ENCODE results near the gene MC5R.
"Not testable (repeated sequence)": the region's sequence is repeated elsewhere in the genome, so short reads cannot be mapped to it uniquely, and the experiment has no call there.

Gene MC5R

DNA sequence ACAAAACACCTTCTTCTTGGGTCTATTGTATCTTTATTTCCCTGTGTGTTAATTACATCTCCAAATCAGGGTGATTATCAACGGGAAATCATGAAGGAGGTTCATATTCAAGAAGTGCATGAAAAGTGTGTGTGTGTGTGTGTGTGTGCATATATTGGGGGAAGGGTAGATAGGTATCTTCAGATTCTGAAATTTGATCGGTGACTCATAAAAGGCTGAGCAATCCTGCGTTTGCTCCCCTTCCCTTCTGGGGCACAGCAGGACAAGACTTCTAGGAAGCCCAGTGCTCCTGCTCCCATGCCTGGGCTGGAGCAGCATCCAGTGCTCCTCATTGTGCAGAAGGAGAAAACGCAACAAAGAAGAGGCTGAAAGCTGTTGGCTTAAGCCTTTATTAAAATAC lies 25.8 kb downstream of the MC5R start:
- no peak for DNase-seq (ENCODE audit: low read depth)

DNA sequence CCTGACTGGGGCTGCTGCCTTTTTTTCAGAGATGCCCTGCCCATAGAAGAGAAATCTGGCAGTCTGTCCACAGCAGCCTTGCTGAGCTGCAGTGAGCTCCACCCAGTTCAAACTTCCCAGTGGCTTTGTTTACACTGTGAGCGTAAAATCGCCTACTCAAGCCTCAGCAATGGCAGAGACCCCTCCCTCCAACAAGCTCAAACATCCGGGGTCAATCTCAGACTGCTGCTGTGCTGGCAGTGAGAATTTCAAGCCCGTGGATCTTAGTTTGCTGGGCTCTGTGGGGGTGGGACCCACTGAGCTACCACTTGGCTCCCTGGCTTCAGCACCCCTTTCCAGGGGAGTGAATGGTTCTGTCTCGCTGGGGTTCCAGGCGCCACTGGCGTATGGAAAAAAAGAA lies 38.9 kb downstream of the MC5R start:
- DNase-seq (ENCODE audit: low read depth), result not testable (repeated sequence)

DNA sequence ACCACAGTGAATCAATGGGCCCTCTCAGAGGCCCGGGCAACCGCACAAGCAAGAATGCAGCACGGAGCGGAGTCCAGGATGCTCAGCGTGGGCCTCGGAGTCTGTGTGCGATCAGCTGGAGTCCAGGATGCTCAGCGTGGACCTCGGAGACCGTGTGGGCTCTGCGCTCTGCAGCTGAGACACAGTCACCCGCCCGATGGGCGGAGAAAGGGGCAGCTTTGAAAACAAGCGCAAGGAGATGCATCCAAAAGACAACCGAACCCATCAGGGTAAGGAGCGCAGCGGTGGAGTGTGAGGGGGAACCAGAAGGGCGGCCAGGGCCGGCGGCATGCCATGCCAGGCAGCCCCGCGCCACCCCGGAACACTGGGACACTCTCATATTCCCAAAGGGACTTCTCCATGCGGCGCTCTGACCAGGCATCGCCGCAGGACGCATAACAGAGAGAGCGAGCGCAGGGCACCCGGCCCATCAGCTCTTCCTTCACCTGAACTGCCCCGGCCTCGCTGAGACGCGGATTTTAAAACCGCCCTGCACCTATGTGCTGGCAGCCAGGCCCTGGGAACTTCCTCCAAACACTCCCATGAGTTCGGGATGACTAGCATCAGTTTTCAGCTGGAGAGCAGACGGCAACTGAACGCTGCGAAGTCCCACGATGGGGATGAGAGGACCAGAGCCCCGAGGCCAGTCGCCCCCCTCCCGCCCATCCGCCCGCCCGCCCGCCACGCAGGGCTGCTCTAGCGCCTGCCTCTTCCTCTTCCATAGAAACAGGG lies 44.7 kb downstream of the MC5R start:
- no peak for DNase-seq (ENCODE audit: low read depth)

DNA sequence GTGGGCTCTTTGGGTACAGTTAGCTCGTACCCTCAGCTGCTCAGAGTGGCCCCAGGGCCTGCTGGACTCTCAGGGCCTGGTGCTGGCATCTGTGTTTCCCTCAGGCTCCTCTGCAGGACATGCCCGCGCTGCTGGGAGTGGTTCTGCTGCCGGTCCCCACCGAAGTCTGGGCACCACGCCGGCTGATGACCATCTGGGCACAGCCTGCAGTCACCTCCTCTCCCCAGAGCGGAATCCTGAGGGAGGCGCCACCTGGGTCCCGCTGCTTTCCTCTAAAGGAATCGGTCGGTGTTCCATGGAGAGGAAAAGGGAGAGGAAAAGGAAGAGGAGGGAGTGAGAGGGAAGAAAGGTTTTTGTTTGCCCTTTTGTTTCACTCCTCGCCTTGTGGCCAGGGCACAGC lies 47.8 kb downstream of the MC5R start:
- no peak for DNase-seq (ENCODE audit: low read depth)

DNA sequence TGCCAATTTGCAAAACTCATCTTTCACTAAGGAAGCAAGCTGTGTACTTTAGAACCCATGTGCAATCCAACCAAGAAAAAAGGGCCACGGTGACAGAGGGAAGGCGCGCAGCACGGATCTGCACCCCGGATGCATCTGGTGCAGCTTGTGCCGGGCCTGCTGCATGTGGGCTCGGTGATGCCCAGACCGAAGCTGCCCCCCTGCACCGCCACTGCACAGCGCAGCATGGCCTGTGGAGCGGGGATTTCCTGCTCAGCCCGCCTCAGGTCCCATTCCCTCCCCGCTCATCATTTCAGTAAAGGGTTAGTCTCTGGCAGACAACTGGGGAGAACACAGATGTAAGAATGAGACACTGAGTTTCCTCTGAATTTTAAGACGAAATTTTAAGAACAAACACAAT lies 48.4 kb downstream of the MC5R start:
- no peak for DNase-seq (ENCODE audit: low read depth)

DNA sequence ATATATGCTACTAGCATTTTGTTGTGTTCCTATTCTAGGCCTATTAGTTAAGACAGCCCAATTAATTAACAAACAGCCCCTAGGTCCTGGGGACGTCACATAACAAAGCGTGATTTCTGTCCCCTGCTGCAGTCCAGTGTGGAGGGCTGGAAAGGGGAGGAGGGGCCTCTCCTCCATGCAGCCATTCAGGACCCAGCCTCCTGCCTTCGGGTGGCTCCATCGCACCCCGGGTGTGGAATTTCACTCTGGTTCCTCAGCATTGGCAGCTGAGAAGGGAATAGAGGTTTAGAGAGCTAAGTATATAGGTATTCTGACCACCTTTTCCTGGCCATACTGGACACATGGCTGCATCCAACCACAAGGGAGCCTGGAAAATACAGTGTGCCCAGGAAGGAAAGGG lies 49.0 kb downstream of the MC5R start:
- DNase-seq (ENCODE audit: low read depth), result no peak

DNA sequence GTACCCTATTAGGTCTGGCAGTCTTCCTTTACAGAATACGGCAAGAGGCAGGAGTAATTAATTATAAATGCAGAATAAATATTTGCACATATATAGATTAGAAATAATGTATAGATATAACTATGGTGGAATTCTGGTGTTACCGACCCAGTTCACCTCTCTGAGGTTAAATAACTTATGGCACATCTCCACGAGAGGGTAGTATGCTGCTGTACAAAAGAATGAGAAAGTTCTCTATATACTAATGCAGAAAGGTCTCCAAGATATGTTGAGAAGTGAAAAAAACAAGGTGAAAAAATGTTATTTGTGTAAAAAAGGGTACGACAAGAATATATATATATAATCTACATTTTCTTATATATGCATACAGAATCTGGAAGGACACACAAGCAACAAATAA lies 50.6 kb downstream of the MC5R start:
- DNase-seq (ENCODE audit: low read depth), result no peak
